Ishikawa (cell line): Measurements from ENCODE around the gene MKNK1.

Experiments
- CEBPB ChIP-seq: IDR thresholded peaks from 2 replicates; pipeline ENCODE4 v1.6.1; 2012
- CREB1 ChIP-seq: IDR thresholded peaks from 2 replicates; pipeline ENCODE4 v1.6.1; 2012; ENCODE audit warnings: low read depth
- EGR1 ChIP-seq: IDR thresholded peaks from 2 replicates; pipeline ENCODE4 v1.6.1; 2012
- EP300 ChIP-seq: IDR thresholded peaks from 2 replicates; pipeline ENCODE4 v1.6.1; 2012; ENCODE audit warnings: borderline replicate concordance
- FOXM1 ChIP-seq: IDR thresholded peaks from 2 replicates; pipeline ENCODE4 v1.6.1; 2012; ENCODE audit warnings: low read depth, borderline replicate concordance
- NFIC ChIP-seq: IDR thresholded peaks from 2 replicates; pipeline ENCODE4 v1.6.1; 2012
- RAD21 ChIP-seq: IDR thresholded peaks from 2 replicates; pipeline ENCODE4 v1.6.1; 2012; ENCODE audit warnings: low read depth
- TAF1 ChIP-seq: IDR thresholded peaks from 2 replicates; pipeline ENCODE4 v1.6.1; 2012; ENCODE audit warnings: low read depth, mild to moderate bottlenecking
- TCF12 ChIP-seq: IDR thresholded peaks from 2 replicates; pipeline ENCODE4 v1.6.1; 2012; ENCODE audit warnings: low read depth
- TEAD4 ChIP-seq: IDR thresholded peaks from 2 replicates; pipeline ENCODE4 v1.6.1; 2012
- YY1 ChIP-seq: IDR thresholded peaks from 2 replicates; pipeline ENCODE4 v1.6.1; 2012; ENCODE audit warnings: low read depth
- ZBTB7A ChIP-seq: IDR thresholded peaks from 2 replicates; pipeline ENCODE4 v1.6.1; 2012; ENCODE audit warnings: low read depth
- TF ChIP-seq, protein P1 (sequence below): IDR thresholded peaks from 2 replicates; pipeline ENCODE4 v1.6.1; 2012
- TF ChIP-seq, protein P2 (sequence below): IDR thresholded peaks from 2 replicates; pipeline ENCODE4 v1.6.1; 2012; ENCODE audit warnings: low read depth, mild to moderate bottlenecking
- TF ChIP-seq, protein P3 (sequence below): IDR thresholded peaks from 2 replicates; pipeline ENCODE4 v1.6.1; 2012

MKNK1 gene

DNA sequence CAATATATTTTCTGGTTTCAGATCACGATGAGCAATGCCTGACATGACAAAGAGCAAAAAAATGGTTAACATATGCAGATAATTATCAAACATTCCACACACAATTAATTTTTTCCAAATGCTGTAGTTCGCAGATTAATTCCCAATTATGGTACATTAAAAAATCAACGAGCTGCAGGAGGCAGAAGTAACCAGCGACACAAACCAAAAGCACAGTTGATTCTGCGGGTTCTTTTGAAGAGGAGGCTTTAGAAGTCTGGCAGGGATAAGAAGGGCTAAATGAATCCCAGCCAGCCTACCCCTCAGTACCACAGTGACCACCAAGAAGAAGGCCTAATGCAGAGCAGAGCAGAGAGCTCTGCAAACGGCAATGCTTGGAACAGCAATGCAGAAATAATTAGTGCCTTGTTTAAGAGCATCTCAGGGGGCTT is 35.6 kb downstream of the MKNK1 start:
- TF ChIP-seq EP300 (no peak), CEBPB (no peak), RAD21 (no peak), YY1 (no peak), NFIC (no peak), FOXM1 (no peak), TAF1 (no peak), TEAD4 (no peak), CREB1 (no peak), ZBTB7A (no peak), EGR1 (no peak), TCF12 (no peak)
- TF ChIP-seq, protein P1, sequence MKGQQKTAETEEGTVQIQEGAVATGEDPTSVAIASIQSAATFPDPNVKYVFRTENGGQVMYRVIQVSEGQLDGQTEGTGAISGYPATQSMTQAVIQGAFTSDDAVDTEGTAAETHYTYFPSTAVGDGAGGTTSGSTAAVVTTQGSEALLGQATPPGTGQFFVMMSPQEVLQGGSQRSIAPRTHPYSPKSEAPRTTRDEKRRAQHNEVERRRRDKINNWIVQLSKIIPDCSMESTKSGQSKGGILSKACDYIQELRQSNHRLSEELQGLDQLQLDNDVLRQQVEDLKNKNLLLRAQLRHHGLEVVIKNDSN = no peak
- TF ChIP-seq, protein P2, sequence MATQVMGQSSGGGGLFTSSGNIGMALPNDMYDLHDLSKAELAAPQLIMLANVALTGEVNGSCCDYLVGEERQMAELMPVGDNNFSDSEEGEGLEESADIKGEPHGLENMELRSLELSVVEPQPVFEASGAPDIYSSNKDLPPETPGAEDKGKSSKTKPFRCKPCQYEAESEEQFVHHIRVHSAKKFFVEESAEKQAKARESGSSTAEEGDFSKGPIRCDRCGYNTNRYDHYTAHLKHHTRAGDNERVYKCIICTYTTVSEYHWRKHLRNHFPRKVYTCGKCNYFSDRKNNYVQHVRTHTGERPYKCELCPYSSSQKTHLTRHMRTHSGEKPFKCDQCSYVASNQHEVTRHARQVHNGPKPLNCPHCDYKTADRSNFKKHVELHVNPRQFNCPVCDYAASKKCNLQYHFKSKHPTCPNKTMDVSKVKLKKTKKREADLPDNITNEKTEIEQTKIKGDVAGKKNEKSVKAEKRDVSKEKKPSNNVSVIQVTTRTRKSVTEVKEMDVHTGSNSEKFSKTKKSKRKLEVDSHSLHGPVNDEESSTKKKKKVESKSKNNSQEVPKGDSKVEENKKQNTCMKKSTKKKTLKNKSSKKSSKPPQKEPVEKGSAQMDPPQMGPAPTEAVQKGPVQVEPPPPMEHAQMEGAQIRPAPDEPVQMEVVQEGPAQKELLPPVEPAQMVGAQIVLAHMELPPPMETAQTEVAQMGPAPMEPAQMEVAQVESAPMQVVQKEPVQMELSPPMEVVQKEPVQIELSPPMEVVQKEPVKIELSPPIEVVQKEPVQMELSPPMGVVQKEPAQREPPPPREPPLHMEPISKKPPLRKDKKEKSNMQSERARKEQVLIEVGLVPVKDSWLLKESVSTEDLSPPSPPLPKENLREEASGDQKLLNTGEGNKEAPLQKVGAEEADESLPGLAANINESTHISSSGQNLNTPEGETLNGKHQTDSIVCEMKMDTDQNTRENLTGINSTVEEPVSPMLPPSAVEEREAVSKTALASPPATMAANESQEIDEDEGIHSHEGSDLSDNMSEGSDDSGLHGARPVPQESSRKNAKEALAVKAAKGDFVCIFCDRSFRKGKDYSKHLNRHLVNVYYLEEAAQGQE = no peak
- TF ChIP-seq, protein P3, sequence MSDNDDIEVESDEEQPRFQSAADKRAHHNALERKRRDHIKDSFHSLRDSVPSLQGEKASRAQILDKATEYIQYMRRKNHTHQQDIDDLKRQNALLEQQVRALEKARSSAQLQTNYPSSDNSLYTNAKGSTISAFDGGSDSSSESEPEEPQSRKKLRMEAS = no peak

DNA sequence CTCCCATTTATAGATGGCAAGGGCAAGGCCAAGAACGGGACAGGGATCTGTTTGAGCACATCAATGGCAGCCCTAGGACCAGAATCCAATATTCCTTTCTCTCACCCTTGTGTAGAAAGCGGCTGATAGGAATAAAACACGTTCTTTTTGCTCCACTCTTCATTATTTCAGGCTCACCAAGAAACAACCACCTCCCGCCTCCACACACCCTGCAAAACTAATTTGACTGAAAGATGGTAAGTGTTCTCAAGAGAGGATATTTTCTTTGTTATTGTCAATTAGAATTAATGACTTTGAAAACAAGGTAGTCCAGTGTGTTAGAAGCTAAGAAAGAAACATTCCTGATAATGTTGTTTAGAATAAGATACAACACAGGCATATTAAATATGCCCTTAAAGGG is 40.7 kb downstream of the MKNK1 start:
- TF ChIP-seq EP300 = no peak
- TF ChIP-seq, protein P3 = no peak
- TF ChIP-seq CREB1 = no peak
- no peak for TF ChIP-seq TAF1
- TF ChIP-seq, protein P2 = no peak
- TF ChIP-seq TCF12 = no peak
- TF ChIP-seq ZBTB7A = no peak
- no peak for TF ChIP-seq EGR1
- no peak for TF ChIP-seq CEBPB
- no peak for TF ChIP-seq FOXM1

DNA sequence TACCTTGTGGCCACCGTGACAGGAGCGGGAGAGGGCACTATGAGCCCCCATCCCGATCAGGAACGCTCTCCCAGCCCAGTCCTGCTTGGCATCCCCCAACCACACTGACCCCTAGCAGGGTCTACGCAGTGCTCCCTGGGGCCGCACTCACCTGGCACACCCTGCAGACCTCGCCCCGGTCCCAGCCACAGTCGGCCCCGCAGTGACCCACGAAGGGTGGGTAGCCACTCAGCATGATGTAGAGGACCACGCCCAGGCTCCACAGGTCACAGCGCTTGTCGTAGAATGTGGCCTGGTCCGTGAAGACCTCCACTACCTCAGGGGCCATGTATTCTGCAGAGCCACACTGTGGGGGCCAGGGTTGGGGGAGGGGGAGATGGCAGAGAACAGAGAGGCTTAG is 41.6 kb downstream of the MKNK1 start:
- TF ChIP-seq, protein P1 = no peak
- no peak for TF ChIP-seq FOXM1
- TF ChIP-seq TEAD4 = no peak
- no peak for TF ChIP-seq CREB1
- no peak for TF ChIP-seq TCF12
- TF ChIP-seq CEBPB = no peak

DNA sequence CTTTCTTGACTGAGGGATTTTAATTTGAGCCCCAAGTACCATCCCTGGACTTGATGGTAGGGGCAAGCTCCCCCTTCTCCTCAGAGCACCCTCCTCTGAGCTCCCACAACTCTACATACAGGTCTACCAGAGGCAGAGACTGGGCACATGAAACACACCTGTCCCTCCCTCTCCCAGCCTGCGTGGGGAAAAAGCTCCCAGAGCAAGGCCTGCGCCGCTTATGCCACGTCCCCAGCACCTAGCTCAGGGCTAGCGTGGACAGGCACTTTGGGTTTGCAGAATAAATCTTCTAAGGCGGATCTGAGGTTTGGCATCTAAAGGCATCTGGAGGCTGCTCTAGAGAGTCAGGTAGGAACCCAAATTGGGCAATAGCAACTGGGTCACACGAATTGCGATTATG is 45.1 kb downstream of the MKNK1 start:
- TF ChIP-seq EGR1 (no peak), CEBPB (no peak), FOXM1 (no peak)
- TF ChIP-seq, protein P1 = no peak

DNA sequence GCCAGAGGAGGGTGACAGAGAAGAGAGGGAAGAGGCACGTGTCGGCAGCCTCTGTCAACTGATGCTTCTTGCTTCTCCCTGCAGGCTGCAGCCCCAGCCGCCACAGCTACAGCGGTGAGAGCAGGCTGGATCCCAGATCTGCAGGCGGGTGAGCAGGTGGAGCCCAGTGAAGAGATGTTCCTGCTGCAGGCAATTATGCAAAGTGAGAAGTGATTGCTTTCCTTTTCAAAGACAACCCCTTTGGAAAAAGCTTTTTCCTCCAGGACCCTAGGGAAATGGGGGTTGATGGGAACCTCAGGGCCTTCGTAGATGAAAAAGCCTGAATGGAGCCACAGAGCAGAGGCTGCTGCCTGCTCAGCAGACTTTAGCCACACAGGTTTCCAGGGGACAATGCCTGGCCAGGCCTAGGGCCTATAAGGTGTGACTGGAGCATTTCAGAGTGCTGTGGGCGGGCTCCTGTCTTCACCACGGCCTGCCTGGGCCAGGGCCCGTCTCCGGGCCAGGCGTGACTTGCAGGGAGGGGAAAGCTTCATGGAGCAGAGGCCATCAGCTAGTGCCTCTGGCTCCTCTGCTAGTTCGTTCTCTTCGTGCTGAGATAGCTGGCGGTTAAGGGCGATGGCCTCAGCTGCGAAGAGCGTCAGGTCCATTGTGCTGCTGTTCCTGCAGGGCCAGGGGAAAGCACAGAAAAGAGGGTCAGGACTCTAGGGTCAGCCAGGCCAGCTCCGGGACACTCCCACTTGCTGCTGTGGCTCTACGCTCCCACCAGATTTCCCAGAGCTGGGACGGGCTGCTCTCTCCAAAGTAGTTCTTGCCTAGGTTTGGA is 45.7 kb downstream of the MKNK1 start:
- TF ChIP-seq TCF12 = no peak
- TF ChIP-seq, protein P3 = no peak
- TF ChIP-seq TAF1 = no peak
- no peak for TF ChIP-seq YY1
- TF ChIP-seq, protein P2 = no peak
- TF ChIP-seq ZBTB7A = no peak
- TF ChIP-seq CEBPB = no peak
- TF ChIP-seq TEAD4 = no peak
- no peak for TF ChIP-seq EGR1
- no peak for TF ChIP-seq EP300
- TF ChIP-seq FOXM1 = no peak
- TF ChIP-seq, protein P1 = no peak
- no peak for TF ChIP-seq CREB1
- no peak for TF ChIP-seq NFIC
- no peak for TF ChIP-seq RAD21
